Activated CD4-positive, alpha-beta T cell treated with anti-CD3 and anti-CD28 coated beads, Interleukin-2, amount 10 ng/mL, durations not matched to agents 7 days and 5 days (primary cell): ENCODE measurements around the gene ELK4. TPM values are rescaled to one million over a fixed set of nuclear protein-coding genes. Genes with fewer than 3 reads are reported as not detected.

ENCODE experiments used
- CTCF ChIA-PET: fragments of 350-600 bp; sonication (Branson Sonifier 250); formaldehyde crosslinking; loops from one replicate; lab custom pipeline; 2021; ENCODE audit warnings: antibody characterized with exemption; lab: Charles Lee
- POLR2A ChIA-PET: fragments of 350-600 bp; sonication (Branson Sonifier 250); formaldehyde crosslinking; loops from one replicate; lab custom pipeline; 2021; ENCODE audit warnings: antibody characterized with exemption; lab: Charles Lee
- DNase-seq: peaks from one replicate; pipeline ENCODE4 v3.0.0-alpha.2; 2020
- H3K27ac Mint-ChIP-seq: one replicate; pipeline ENCODE4 v1.8.0; 2021; ENCODE audit warnings: mild to moderate bottlenecking, moderate library complexity, mixed read lengths
- H3K27me3 Mint-ChIP-seq: one replicate; pipeline ENCODE4 v1.8.0; 2021; ENCODE audit warnings: mixed read lengths
- H3K36me3 Mint-ChIP-seq: one replicate; pipeline ENCODE4 v1.8.0; 2021; ENCODE audit warnings: low read depth, mixed read lengths
- H3K4me1 Mint-ChIP-seq: one replicate; pipeline ENCODE4 v1.8.0; 2021; ENCODE audit warnings: mixed read lengths
- H3K4me3 Mint-ChIP-seq: one replicate; pipeline ENCODE4 v1.8.0; 2021; ENCODE audit warnings: mild to moderate bottlenecking, moderate library complexity, mixed read lengths
- H3K9me3 Mint-ChIP-seq: one replicate; pipeline ENCODE4 v1.8.0; 2021; ENCODE audit warnings: mixed read lengths
- total RNA-seq, 2 experiments: library from RNA; stranded (reverse); gene quantifications; one replicate each; pipeline ENCODE4 v1.2.3, GENCODE V29; 2021

Gene ELK4
- total RNA-seq, 2 experiments from 2014 or later, result 99.4 to 103 TPM

DNA sequence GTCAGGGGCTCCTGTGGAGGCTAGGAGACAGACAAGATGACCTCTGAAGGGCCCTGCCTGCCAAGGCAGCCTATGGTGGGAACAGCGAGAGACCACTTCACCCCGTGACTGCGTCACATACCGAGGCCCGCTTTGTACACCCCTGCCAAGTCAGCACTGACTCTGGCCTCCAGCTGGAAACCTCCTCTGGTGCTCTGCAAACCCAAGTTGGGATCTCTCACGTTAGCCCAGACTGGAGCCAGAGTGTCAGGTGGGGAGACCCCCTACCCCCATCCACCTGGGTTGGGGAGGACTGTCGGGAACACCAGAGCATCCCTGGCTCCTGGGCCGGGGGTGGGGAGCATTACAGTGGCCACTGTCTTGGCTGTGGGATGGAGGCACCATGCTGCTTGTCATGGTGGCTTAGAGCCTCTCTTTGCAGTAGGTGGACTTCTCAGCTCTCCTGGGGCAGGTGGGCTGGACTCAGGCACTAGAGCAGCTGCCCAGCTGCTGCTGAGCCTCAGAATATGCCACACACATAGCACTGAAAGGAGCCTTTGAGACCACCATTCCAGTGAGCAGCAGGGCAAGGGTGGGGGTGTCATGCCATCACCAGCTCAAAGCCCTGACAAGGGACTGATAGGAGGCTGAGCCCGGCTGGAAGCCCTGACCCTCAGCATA is 50.4 kb downstream of the ELK4 start:
- Mint-ChIP-seq H3K9me3 (no peaks in the 10 kb centered on the region), H3K27me3 (peaks cover 15% of the 10 kb centered on the region), H3K36me3 (no peaks in the 10 kb centered on the region), H3K4me1 (no peaks in the 10 kb centered on the region), H3K4me3 (no peak overlapping the region), H3K27ac (no peak overlapping the region)
- DNase-seq, result no peak
- ChIA-PET POLR2A (no interaction called here), CTCF (interaction anchor here (1.4 to 3.7 kb wide), 2 partner anchors 11 to 51 kb away, joined by 4 to 22 read pairs; partner anchors contain the start of gene ELK4)

DNA sequence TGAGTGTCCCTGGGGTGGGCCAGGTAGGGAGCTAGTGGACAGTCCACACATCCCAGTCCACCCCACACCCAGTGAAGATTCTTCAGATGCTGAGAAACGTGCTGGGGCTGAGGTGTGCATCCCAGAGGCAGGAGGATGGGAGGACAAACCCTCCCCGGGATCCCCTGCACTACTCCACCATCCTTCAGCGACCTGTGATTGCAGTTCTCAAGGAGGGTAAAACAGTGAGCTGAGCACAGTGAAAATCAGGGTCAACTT is 51.0 kb downstream of the ELK4 start:
- Mint-ChIP-seq H3K4me1 (no peaks in the 10 kb centered on the region), H3K9me3 (no peaks in the 10 kb centered on the region), H3K27ac (no peak overlapping the region), H3K36me3 (no peaks in the 10 kb centered on the region), H3K4me3 (no peak overlapping the region), H3K27me3 (peaks cover 15% of the 10 kb centered on the region)
- POLR2A ChIA-PET, result no interaction called here
- DNase-seq, result no peak
- CTCF ChIA-PET, result interaction anchor here (1.4 to 3.7 kb wide), 2 partner anchors 11 to 51 kb away, joined by 4 to 22 read pairs; partner anchors contain the start of gene ELK4

DNA sequence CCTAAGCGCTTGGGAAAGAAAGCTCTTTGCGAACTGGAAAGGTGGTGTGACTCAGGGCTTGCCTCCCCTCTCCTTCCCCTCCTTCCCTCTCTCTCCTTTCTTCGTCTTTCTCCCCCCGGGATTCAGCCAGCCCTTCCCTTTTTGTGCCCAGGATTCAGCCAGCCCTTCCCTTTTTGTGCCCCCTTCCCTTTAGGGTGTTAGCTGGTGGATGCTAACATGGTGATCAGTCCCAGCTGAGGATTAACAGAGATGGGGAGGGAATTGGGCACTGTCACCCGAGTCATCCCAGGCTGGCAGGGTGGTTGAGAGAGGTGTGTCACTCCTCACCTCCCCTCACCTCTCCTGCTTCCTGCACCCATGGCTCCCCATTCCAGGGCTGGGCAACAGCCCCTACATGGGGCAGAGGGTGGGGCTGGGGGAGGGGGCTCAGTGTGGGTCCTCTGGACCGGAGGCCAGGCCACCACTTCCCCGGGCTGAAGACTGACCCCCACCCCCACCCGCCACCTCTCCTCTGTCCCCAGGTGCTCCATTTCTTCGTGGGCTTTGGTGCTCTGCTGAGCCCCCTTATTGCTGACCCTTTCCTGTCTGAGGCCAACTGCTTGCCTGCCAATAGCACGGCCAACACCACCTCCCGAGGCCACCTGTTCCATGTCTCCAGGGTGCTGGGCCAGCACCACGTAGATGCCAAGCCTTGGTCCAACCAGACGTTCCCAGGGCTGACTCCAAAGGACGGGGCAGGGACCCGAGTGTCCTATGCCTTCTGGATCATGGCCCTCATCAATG is 51.5 kb downstream of the ELK4 start:
- no peak for DNase-seq
- ChIA-PET CTCF (interaction anchor here (0.7 to 3.7 kb wide), 6 partner anchors 10 to 75 kb away, joined by 3 to 22 read pairs (median 4); partner anchors contain the start of gene ELK4), POLR2A (no interaction called here)
- H3K36me3 Mint-ChIP-seq, result no peaks in the 10 kb centered on the region
- no peaks in the 10 kb centered on the region for H3K4me1 Mint-ChIP-seq
- H3K27ac Mint-ChIP-seq, result no peak overlapping the region
- H3K27me3 Mint-ChIP-seq, result peaks cover 15% of the 10 kb centered on the region
- no peaks in the 10 kb centered on the region for H3K9me3 Mint-ChIP-seq
- no peak overlapping the region for H3K4me3 Mint-ChIP-seq

DNA sequence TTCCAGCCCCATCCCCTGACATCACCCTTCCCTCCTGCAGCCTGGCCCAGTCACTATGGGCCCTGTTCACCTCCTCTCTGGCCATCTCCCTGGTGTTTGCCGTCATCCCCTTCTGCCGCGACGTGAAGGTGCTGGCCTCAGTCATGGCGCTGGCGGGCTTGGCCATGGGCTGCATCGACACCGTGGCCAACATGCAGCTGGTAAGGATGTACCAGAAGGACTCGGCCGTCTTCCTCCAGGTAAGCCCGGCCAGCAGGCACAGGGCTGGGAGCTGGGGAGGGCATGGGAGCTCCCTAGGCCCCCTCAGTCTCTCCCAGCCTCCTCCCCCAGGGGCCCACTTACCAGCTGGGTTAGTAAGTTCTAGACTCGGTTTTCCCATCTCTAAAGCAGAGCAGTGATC is 52.1 kb downstream of the ELK4 start:
- no peaks in the 10 kb centered on the region for H3K9me3 Mint-ChIP-seq
- no peaks in the 10 kb centered on the region for H3K4me1 Mint-ChIP-seq
- ChIA-PET CTCF (interaction anchor here (0.7 to 1.0 kb wide), 5 partner anchors 9 to 76 kb away, joined by 3 to 5 read pairs (median 3); partner anchors contain the start of gene ELK4), POLR2A (no interaction called here)
- H3K27me3 Mint-ChIP-seq, result peaks cover 15% of the 10 kb centered on the region
- no peaks in the 10 kb centered on the region for H3K36me3 Mint-ChIP-seq
- no peak for DNase-seq
- H3K27ac Mint-ChIP-seq, result no peak overlapping the region
- H3K4me3 Mint-ChIP-seq, result no peak overlapping the region

DNA sequence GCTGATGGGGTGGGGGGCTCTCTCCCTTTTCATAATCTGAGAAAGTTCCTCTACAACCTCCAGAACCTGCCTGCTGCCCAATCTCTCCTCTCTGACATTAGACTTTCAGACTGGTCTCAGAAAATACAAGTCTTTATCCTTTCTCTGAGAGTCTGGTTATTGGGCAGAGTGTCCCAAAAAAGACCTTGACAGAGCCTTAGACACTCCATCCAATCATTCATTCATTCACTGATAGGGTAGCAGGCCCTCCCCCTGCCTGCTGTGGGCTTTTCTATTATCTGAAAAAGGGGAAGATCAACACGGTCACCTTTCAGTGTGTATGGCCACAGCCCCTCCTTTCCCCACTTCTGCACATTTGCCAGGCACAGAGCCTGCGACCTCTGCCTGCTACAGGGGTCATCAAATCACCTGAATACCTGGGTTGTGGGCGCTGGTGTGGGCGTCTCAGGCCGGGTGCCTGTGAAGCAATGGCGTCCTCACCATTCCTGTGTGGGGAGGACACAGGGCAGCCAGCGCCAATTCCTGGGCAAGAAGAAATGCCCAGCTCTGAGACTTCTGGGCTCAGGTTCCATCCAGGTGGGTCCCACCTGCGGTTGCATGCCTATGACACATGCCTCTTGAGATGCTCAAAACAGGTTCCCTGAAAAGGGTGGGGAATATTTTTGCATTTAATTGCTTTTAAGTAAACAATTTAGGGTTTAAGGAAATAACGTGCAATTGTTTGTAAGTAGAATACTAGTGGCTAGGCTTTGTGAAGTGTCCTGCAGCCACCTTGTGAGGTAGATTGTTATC is 52.8 kb downstream of the ELK4 start:
- Mint-ChIP-seq H3K4me3 (no peak overlapping the region), H3K27me3 (peaks cover 15% of the 10 kb centered on the region), H3K4me1 (no peaks in the 10 kb centered on the region), H3K27ac (no peak overlapping the region), H3K9me3 (no peaks in the 10 kb centered on the region), H3K36me3 (no peaks in the 10 kb centered on the region)
- ChIA-PET POLR2A (no interaction called here), CTCF (interaction anchor here (0.9 to 1.6 kb wide), 5 partner anchors 8 to 22 kb away, joined by 3 to 5 read pairs (median 4); no protein-coding TSS in a partner anchor)
- DNase-seq, result no peak

DNA sequence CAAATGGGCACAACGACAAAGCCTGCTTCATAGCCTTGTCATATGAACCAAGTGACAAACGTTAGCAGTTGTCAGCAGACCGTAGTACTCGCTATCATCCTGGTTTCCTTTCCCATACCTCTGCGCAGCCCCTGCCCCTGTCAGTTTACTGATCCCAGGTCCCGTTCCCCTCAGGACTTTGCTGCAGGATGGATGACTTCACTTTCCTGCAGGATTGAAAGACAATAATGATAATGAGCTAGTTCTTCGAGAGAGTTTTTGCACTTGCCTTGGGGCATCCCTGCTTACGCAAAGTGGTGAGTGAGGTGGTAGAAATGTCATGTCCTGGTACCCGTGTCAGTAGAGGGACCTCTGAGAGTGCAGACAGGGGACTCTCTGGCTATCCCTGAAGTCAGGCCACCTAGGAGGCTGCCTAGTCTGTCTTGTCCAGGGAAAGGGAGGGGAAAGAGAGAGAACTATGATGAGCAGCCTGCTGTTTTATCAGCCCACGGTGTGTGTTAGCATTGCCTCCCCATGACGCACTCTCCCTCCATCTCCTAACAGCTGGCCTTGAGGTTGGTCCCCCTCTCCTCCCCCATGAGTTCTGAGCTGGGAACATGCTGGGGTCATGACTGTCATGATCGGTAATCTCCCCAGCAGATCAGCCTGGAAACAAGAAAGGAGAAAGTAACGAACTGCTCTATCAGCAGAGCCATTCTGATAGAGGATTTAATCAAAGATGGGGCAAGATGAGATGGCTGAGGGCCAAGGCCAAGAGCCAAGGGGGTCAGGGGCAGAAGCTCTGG is 53.7 kb downstream of the ELK4 start:
- no peaks in the 10 kb centered on the region for H3K36me3 Mint-ChIP-seq

GRCh38 chr1:205576805-205577761 is 54.7 kb downstream of the ELK4 start:
- H3K36me3 Mint-ChIP-seq, result no peaks in the 10 kb centered on the region
- no peak overlapping the region for H3K27ac Mint-ChIP-seq
- peaks cover 17% of the 10 kb centered on the region for H3K27me3 Mint-ChIP-seq
- no peak overlapping the region for H3K4me3 Mint-ChIP-seq
- CTCF ChIA-PET, result interaction anchor here (0.6 to 1.6 kb wide), 3 partner anchors 11 to 247 kb away, joined by 3 to 4 read pairs (median 3); no protein-coding TSS in a partner anchor
- no peaks in the 10 kb centered on the region for H3K9me3 Mint-ChIP-seq
- DNase-seq, result no peak
- H3K4me1 Mint-ChIP-seq, result no peaks in the 10 kb centered on the region
- POLR2A ChIA-PET, result no interaction called here

More for the DNA sequence above, 53.7 kb downstream of the ELK4 start:
- CTCF ChIA-PET, result interaction anchor here (1.5 to 1.6 kb wide), 2 partner anchors 10 to 14 kb away, joined by 3 to 4 read pairs; no protein-coding TSS in a partner anchor
- Mint-ChIP-seq H3K9me3 (no peaks in the 10 kb centered on the region), H3K27me3 (peaks cover 12% of the 10 kb centered on the region), H3K4me1 (no peaks in the 10 kb centered on the region), H3K27ac (no peak overlapping the region), H3K4me3 (no peak overlapping the region)
- no peak for DNase-seq
- POLR2A ChIA-PET, result no interaction called here

DNA sequence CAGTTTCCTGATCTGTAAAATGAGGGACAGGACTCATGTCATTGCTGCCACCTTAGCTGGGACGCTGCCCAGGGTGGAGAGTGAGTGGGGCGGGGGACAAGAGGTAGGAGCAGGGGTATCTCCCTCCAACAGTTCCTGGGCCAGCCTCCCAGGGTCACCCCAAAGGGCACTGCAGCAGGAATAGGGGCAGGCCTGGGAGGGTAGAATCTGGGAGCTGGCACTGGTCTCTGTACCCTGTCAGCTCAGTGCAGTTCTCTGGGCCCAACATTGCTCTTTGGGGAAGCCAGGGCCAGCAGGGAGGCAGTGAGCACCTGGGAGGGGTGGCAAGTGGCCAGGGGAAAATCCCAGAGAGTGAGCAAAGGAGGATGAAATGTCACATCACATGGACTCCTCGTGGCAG is 55.8 kb downstream of the ELK4 start:
- POLR2A ChIA-PET, result no interaction called here
- Mint-ChIP-seq H3K27me3 (peaks cover 27% of the 10 kb centered on the region), H3K9me3 (no peaks in the 10 kb centered on the region), H3K36me3 (no peaks in the 10 kb centered on the region), H3K4me3 (no peak overlapping the region), H3K4me1 (no peaks in the 10 kb centered on the region), H3K27ac (no peak overlapping the region)
- DNase-seq, result no peak
- CTCF ChIA-PET, result interaction anchor here (0.9 kb wide), 1 partner anchor 11 kb away, joined by 3 read pairs; no protein-coding TSS in a partner anchor

GRCh38 chr1:205575294-205575885 is 56.4 kb downstream of the ELK4 start:
- POLR2A ChIA-PET, result no interaction called here
- H3K4me3 Mint-ChIP-seq, result no peak overlapping the region
- no peak overlapping the region for H3K27ac Mint-ChIP-seq
- H3K4me1 Mint-ChIP-seq, result no peaks in the 10 kb centered on the region
- DNase-seq, result no peak
- CTCF ChIA-PET, result interaction anchor here (0.9 to 1.0 kb wide), 2 partner anchors 11 to 13 kb away, joined by 3 read pairs; no protein-coding TSS in a partner anchor
- no peaks in the 10 kb centered on the region for H3K9me3 Mint-ChIP-seq
- H3K27me3 Mint-ChIP-seq, result peaks cover 34% of the 10 kb centered on the region
- no peaks in the 10 kb centered on the region for H3K36me3 Mint-ChIP-seq

DNA sequence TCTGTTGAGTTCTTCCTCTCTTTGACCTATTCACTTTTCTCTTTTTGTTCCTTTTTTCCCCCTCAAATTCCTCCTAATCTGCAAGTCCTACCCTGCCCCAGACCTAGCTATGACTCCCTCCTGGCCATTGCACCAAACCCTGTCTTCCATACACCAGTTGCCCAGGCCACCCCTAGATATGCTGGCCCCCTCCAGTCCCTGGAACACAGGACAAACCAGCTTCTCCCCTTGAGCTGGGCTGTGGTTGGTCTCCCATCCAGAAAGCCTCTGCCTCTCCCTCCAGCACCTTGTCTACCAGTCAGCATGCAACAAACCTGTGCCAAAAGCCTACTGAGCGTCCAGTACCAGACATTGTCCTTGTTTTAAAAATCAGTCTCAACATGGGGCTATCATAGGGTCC is 59.4 kb downstream of the ELK4 start:
- DNase-seq, result no peak
- Mint-ChIP-seq H3K4me3 (no peak overlapping the region), H3K36me3 (no peaks in the 10 kb centered on the region), H3K27ac (no peak overlapping the region), H3K27me3 (peaks cover 51% of the 10 kb centered on the region), H3K9me3 (no peaks in the 10 kb centered on the region), H3K4me1 (peaks cover 2% of the 10 kb centered on the region)
- CTCF ChIA-PET, result interaction anchor here (1.4 kb wide), 1 partner anchor 20 kb away, joined by 3 read pairs; no protein-coding TSS in a partner anchor
- POLR2A ChIA-PET, result no interaction called here

- CTCF ChIA-PET, result interaction anchor here (1.4 to 3.6 kb wide), 2 partner anchors 20 to 87 kb away, joined by 3 to 13 read pairs; no protein-coding TSS in a partner anchor
- Mint-ChIP-seq H3K36me3 (no peaks in the 10 kb centered on the region), H3K4me1 (peaks cover 2% of the 10 kb centered on the region), H3K9me3 (no peaks in the 10 kb centered on the region), H3K27me3 (peaks cover 54% of the 10 kb centered on the region), H3K4me3 (no peak overlapping the region), H3K27ac (no peak overlapping the region)
- POLR2A ChIA-PET, result no interaction called here
- no peak for DNase-seq
These were observed 60.1 kb downstream of the ELK4 start for GRCh38 chr1:205571747-205572146.
